Calu3 (cell line): ENCODE data around the gene BHLHA9. TPM values are rescaled to one million over a fixed set of nuclear protein-coding genes. Genes with fewer than 3 reads are reported as not detected.

ENCODE experiments used
- Bru-seq: library from RNA; stranded (reverse); fragments of 400-500 nt; gene quantifications from one replicate; lab custom pipeline; 2021; lab: Mats Ljungman, UMichigan
- BruChase-seq, 2 experiments: library from RNA; stranded (reverse); fragments of 400-500 nt; gene quantifications; one replicate each; lab custom pipeline; 2021; lab: Mats Ljungman, UMichigan
- BruUV-seq: library from RNA; stranded (reverse); fragments of 400-500 nt; replicated peaks from 2 replicates; lab custom pipeline; 2021; lab: Mats Ljungman, UMichigan
- CTCF ChIA-PET: fragments of 300-600 bp; sonication (Branson Sonifier 250); formaldehyde crosslinking; loops from one replicate; lab custom pipeline; 2022; ENCODE audit warnings: antibody characterized with exemption; lab: Charles Lee
- DNase-seq: peaks from one replicate; pipeline ENCODE4 v3.0.0; 2022
- H3K27ac Mint-ChIP-seq: one replicate; pipeline ENCODE4 v1.8.0; 2022; ENCODE audit warnings: mixed read lengths; ENCODE audit not compliant: unreplicated experiment
- H3K27me3 Mint-ChIP-seq: one replicate; pipeline ENCODE4 v1.8.0; 2022; ENCODE audit warnings: mixed read lengths; ENCODE audit not compliant: unreplicated experiment
- H3K36me3 Mint-ChIP-seq: one replicate; pipeline ENCODE4 v1.8.0; 2022; ENCODE audit warnings: mild to moderate bottlenecking, moderate library complexity, mixed read lengths; ENCODE audit not compliant: insufficient read depth, unreplicated experiment
- H3K4me1 Mint-ChIP-seq: one replicate; pipeline ENCODE4 v1.8.0; 2022; ENCODE audit warnings: mild to moderate bottlenecking, low read depth, mixed read lengths; ENCODE audit not compliant: unreplicated experiment
- H3K4me3 Mint-ChIP-seq: one replicate; pipeline ENCODE4 v1.8.0; 2022; ENCODE audit warnings: mild to moderate bottlenecking, low read depth, moderate library complexity, mixed read lengths; ENCODE audit not compliant: unreplicated experiment
- H3K9me3 Mint-ChIP-seq: one replicate; pipeline ENCODE4 v1.8.0; 2022; ENCODE audit warnings: low read depth, mixed read lengths; ENCODE audit not compliant: unreplicated experiment
- intact Hi-C: fragments of 100-400 bp; cut with micrococcal nuclease; formaldehyde crosslinking; loops from one replicate; pipeline ENCODE4 v1.10.0; 2022; ENCODE audit not compliant: unreplicated experiment
- long read RNA-seq: library from polyadenylated mRNA; stranded (forward); transcript quantifications from one replicate; pipeline ENCODE4 v2.0.0, GENCODE V29; 2022
- total RNA-seq: library from RNA; stranded (reverse); gene quantifications from 2 replicates; pipeline ENCODE4 v1.2.3, GENCODE V29; 2022
- TF ChIP-seq, protein P1 (sequence below): fragments of 200-600 bp; IDR thresholded peaks from one replicate; pipeline ENCODE4 v1.8.0; 2022; ENCODE audit warnings: antibody characterized with exemption; ENCODE audit not compliant: unreplicated experiment

The BHLHA9 gene
- total RNA-seq (not detected in 2 replicates), Bru-seq, nascent RNA (not detected), BruChase-seq, experiment 1, labeled RNA remaining after a 6-hour chase (not detected), BruChase-seq, experiment 2, labeled RNA remaining after a 2-hour chase (not detected)
- long read RNA-seq = 0 reads

DNA sequence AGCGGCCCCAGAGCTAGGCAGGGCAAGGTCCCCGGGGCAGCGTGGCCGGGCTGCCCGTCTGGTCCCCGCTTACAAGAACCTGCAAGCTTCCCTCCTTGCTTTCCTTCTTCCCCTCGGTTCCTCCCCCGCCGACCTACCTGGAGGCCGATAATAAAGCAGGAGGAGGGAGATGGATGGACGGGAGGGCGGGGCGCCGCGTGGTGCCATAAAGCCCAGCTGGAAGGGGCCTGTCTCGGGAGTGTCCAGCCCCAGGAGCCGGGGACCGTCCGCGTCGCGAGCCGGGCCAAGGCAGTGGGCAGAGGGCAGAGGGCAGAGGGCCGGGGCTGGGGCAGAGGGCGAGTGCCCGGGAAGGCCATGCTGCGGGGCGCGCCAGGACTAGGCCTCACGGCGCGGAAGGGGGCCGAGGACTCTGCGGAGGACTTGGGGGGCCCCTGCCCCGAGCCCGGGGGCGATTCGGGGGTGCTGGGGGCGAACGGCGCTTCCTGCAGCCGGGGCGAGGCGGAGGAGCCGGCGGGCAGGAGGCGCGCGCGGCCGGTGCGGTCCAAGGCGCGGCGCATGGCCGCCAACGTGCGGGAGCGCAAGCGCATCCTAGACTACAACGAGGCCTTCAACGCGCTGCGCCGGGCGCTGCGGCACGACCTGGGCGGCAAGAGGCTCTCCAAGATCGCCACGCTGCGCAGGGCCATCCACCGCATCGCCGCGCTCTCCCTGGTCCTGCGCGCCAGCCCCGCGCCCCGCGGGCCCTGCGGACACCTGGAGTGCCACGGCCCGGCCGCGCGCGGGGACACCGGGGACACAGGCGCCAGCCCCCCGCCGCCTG lies at the start of gene BHLHA9:
BHLHA9 (plus strand) TSS at position 235 of the 820 bp plus-strand sequence; CDS start at position 355, 120 bp downstream.
- CTCF ChIA-PET = no interaction called here
- intact Hi-C loops = no loop called here
- Mint-ChIP-seq H3K36me3 (peaks cover 16% of the 10 kb centered on the region), H3K27ac (no peak within 1 kb of the TSS), H3K4me3 (no peak within 1 kb of the TSS), H3K27me3 (peaks cover 19% of the 10 kb centered on the region), H3K4me1 (no peaks in the 10 kb centered on the region), H3K9me3 (no peaks in the 10 kb centered on the region)
- TF ChIP-seq, protein P1, sequence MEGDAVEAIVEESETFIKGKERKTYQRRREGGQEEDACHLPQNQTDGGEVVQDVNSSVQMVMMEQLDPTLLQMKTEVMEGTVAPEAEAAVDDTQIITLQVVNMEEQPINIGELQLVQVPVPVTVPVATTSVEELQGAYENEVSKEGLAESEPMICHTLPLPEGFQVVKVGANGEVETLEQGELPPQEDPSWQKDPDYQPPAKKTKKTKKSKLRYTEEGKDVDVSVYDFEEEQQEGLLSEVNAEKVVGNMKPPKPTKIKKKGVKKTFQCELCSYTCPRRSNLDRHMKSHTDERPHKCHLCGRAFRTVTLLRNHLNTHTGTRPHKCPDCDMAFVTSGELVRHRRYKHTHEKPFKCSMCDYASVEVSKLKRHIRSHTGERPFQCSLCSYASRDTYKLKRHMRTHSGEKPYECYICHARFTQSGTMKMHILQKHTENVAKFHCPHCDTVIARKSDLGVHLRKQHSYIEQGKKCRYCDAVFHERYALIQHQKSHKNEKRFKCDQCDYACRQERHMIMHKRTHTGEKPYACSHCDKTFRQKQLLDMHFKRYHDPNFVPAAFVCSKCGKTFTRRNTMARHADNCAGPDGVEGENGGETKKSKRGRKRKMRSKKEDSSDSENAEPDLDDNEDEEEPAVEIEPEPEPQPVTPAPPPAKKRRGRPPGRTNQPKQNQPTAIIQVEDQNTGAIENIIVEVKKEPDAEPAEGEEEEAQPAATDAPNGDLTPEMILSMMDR = no peak
- no TSS peak for BruUV-seq
- DNase-seq = no peak

DNA sequence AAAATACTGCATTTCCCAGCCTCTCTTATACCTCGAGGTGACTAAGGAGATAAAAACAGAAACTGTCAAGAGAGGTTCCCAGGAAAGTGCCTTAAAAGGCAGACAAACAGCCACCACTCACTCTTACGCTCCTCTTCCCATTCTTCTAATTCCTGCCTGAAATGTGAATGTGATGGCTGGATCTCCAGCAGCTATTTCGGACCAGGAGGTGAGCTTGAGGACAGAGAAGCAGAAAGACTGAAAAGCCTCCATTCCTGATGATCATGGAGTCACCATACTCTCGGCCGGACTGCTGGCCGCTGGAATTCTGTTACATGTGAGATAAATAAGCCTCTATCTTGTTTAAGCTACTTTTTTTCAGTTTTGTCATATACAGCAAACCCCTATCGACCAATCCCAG lies 49.0 kb upstream of the BHLHA9 start:
- CTCF ChIA-PET = interaction anchor here (0.6 kb wide), 1 partner anchor 12 kb away, joined by 4 read pairs; no protein-coding TSS in a partner anchor
- no peak for DNase-seq
- Mint-ChIP-seq H3K27ac (no peak overlapping the region), H3K9me3 (no peaks in the 10 kb centered on the region), H3K27me3 (peaks cover 17% of the 10 kb centered on the region), H3K4me1 (peaks cover 6% of the 10 kb centered on the region), H3K4me3 (no peak overlapping the region), H3K36me3 (no peaks in the 10 kb centered on the region)
- intact Hi-C loops = no loop called here
- TF ChIP-seq, protein P1 = no peak
- no TSS peak for BruUV-seq

GRCh38 chr17:1222321-1222720 lies 47.9 kb upstream of the BHLHA9 start:
- Mint-ChIP-seq H3K9me3 (no peaks in the 10 kb centered on the region), H3K27me3 (peaks cover 19% of the 10 kb centered on the region), H3K4me3 (no peak overlapping the region), H3K36me3 (no peaks in the 10 kb centered on the region), H3K27ac (no peak overlapping the region), H3K4me1 (no peaks in the 10 kb centered on the region)
- CTCF ChIA-PET = no interaction called here
- intact Hi-C loops = no loop called here
- TF ChIP-seq, protein P1 = no peak
- no peak for DNase-seq
- BruUV-seq = no TSS peak

- CTCF ChIA-PET = no interaction called here
Measured at GRCh38 chr17:1223662-1224061, 46.6 kb upstream of the BHLHA9 start.

More at GRCh38 chr17:1223662-1224061, 46.6 kb upstream of the BHLHA9 start:
- Mint-ChIP-seq H3K27ac (no peak overlapping the region), H3K27me3 (peaks cover 32% of the 10 kb centered on the region), H3K4me1 (peaks cover 8% of the 10 kb centered on the region), H3K9me3 (no peaks in the 10 kb centered on the region), H3K36me3 (peaks cover 12% of the 10 kb centered on the region), H3K4me3 (no peak overlapping the region)
- TF ChIP-seq, protein P1 = no peak
- intact Hi-C loops = no loop called here
- no TSS peak for BruUV-seq
- no peak for DNase-seq
